HG02852 (cell line): Measurements from ENCODE around the gene UBXN1.
"Not testable (repeated sequence)": the region's sequence is repeated elsewhere in the genome, so short reads cannot be mapped to it uniquely, and the experiment has no call there.

ENCODE experiments used
- ATAC-seq: cut with Tn5 transposase; IDR thresholded peaks from one replicate; pipeline ENCODE4 v1.9.1; 2021; ENCODE audit warnings: mild to moderate bottlenecking, moderate library complexity; ENCODE audit not compliant: unreplicated experiment

UBXN1 gene

DNA sequence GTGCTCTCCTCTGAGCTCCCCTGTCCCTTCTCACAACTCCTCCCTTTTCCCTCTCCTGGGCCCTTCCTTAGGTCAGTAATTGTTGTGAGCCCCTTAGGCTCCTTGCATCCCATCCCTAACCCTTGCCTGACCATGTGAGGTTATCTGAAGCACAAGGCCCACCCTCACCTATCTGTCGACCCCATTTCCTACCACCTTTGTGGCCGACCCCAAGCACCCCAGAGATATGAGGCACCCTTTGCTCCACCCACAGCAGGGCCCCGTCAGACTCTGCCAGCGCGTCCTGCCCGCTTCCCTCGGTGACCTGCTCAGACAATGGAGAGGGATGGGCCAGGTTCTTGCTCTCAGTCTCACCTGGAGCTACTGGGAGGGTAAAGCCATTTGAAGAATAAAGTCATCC is 29.9 kb upstream of the UBXN1 start:
- ATAC-seq: no peak

GRCh38 chr11:62708392-62708791 is 29.5 kb upstream of the UBXN1 start:
- no peak for ATAC-seq

- ATAC-seq: no peak
Measured at GRCh38 chr11:62707277-62707861, 28.5 kb upstream of the UBXN1 start, which contains the start of the genes BSCL2 and GNG3. BSCL2 (minus strand) TSS chr11:62707424; CDS start chr11:62707195, 229 bp downstream. GNG3 (plus strand) TSS chr11:62707676; CDS start chr11:62708296, 620 bp downstream.

DNA sequence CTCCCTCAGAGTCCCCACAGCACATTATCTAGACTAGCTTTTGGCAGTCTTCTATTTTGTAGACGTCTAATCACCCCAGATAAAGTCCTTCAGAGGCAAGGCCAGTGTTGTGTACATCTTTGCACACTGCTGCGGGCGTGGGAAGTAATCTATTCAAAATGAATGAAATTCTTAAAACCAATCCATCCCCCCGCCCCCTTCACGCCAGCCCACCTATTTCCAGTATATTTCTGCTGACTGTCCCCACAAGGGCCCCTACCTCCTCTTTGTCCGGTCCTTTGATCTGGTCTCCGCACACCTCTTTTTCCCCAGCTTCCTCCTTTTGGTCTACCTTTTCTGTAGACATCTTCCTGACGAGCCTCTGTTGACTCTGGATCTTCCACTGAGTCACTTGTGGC is 28.0 kb upstream of the UBXN1 start:
- ATAC-seq: no peak

DNA sequence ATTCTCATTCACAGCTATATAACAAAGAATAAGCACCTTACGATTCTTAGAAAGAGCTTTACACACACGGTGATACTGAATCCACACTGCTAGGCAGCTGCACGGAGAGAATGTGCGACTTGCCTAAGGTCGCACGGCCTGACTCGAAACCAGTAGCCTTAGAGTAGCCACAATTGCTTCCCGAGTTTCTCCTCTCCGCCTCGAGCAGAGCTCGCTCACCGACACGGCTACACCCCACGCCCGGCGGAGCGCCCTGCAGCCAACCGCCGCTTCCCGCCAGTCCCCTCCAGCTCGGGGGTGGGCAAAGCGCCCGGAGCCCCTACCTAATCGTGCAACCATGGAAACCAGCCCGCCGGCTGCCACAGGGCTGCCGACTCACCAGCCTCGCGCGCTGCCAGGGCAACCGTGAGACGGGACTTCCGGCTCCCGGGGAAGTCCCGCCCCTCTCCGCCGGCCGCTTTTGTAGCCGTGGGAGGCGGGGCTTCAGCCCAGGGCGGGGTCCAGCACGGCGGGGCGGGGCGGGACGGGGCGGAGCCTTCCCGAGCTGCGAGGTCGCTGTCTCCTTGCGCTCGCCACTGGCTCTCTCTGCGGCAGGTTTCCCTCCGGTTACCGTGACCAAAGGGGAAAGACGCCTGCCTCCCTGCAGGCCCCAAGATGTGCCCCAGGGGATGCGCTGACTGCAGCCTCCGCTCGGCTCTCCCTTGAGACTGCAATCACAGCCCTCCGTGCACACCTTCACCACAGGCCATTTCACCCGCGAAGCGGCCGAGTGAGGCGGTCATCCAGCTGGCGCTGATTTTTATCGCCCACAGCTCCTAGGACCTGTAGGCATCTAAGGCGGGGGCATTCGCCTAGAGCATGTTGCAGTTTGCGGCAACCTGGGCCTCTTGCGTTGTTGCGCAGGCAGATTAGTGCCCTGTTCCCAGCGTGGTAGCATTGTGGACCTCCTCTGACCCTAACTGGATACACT is 27.3 kb upstream of the UBXN1 start:
- peak; percentile 47 for ATAC-seq

- no peak for ATAC-seq
Measured at GRCh38 chr11:62705413-62705812, 26.5 kb upstream of the UBXN1 start.

DNA sequence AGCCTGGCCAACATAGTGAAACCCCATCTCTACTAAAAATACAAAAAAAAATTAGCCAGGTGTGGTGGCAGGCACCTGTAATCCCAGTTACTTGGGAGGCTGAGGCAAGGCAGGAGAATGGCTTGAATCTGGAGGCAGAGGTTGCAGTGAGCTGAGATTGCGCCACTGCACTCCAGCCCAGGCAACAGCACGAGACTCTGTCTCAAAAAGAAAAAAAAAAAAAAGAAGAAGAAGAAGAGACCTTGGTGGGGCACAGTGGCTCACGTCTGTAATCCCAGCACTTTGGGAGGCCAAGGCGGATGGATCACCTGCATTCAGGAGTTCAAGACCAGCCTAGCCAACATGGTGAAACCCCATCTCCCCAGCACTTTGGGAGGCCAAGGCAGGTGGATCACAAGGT is 25.0 kb upstream of the UBXN1 start:
- ATAC-seq: not testable (repeated sequence)

GRCh38 chr11:62702246-62702645 is 23.4 kb upstream of the UBXN1 start:
- no peak for ATAC-seq

- ATAC-seq: no peak
Measured at GRCh38 chr11:62694455-62695167, 15.7 kb upstream of the UBXN1 start.

DNA sequence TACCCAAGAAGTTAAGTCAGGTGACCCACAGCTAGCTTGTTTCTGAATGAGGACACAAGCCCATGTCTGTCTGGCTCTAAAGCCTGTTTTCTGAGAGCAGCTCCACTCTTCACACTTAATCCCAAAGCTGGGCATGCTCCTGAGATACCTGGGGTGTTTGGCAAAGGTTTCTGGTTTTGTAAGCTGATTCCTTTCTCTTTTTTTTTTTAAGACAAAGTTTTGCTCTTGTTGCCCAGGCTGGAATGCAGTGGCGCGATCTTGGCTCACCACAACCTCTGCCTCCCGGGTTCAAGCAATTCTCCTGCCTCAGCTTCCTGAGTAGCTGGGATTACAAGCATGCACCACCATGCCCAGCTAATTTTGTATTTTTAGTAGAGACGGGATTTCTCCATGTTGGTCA is 14.8 kb upstream of the UBXN1 start:
- ATAC-seq: not testable (repeated sequence)

- no peak for ATAC-seq
Measured at GRCh38 chr11:62689421-62690183, 10.7 kb upstream of the UBXN1 start, which contains the start of gene LRRN4CL. LRRN4CL (minus strand) TSS chr11:62689530; CDS start chr11:62688508, 1,022 bp downstream.

- no peak for ATAC-seq
Measured at GRCh38 chr11:62688491-62688890, 9.6 kb upstream of the UBXN1 start.

DNA sequence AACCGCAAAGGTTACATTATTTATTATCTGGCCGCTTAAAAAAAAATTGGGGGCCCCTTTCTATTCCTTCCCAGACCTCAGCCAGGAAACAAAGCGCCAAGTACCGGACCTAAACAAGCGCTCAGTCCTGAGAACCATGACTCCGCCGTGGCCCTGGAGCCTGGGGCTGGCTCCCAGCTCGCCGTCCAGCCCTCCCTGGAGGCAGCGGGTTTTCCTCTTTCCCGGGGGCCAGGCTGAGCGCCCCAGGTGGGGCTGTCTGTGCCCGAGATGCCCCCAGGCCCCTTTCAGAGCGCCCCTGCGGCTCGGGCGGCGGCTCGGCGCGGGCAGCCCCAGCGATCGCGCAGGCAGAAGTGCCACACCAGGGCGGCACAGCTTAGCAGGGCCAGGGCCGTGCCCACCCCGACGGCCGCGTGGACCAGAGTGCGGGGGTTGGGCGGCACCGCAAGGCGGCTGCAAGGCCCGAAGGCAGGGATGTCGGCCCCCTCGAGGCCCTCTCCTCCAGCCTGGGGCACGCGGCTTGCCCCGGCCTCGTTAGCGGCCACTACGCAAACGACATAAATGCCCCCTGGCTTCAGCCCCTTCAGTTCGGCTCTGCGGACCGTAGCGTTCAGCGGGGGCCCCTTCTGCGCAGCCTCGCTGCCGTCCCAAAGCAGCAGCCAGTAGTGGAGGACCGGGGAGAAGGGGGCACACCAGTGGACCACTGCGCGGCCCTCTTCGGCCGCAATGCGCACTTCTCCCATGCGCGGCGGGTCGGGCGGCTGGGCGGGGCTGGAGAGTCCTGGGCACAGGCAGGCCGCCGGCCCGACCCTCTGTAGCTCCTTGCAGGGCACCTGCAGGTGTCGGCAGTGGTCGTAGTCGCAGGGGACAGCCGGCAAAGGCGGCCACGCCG is 8.9 kb upstream of the UBXN1 start:
- no peak for ATAC-seq

DNA sequence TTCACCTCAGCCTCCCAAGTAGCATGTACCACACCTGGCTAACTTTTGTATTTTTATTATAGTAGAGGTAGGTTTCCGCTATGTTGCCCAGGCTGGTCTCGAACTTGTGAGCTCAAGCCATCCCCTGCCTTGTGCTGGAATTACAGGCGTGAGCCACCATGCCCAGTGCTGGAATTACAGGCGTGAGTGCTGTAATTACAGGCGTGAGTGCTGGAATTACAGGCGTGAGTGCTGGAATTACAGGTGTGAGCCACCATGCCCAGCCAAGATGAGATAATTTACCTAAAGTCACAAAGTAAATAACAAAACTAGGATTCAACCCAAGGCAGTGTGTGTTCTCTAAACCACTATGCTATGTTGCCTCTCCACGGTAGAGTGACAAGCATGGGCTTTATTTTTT is 3.6 kb upstream of the UBXN1 start:
- ATAC-seq: no peak

GRCh38 chr11:62680825-62681240 is 2.0 kb upstream of the UBXN1 start:
- ATAC-seq: no peak

DNA sequence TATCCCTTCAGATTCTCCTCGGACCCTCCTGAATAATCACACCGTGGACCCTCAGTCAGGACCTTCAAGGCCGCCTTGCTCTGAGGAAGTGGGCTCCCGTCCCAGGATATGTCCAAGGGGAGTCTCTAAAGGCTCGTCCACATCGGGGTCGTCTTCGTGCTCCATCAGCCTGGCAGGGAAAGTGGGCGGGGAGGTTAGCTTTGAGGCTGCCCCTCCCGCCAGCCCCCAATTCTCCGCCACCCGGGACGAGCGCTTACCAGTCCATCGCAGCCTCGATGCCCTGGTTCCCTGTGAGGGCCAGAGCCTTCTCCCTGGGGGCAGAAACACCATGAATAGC is 472 bp downstream of the UBXN1 start:
- no peak for ATAC-seq

DNA sequence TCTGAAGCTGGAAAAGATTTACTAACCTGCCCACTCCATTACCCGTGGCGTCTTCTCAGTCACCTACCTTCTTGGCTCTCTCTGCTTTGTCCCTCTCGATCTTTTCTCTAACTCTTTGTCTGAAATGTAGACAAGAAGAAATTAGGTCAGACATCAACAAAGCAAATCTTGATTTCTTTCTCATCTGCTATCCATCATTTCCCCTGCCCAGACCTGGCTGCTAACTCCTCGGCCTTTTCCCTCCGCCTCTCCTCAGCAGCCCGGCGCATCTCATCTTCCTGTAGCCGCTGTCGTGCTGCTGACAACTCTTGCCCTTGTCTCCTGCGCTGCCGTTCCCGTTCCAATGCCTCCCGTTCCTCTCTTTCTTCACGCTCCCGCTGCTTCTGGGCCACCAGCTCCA is 1.2 kb downstream of the UBXN1 start:
- no peak for ATAC-seq

GRCh38 chr11:62677156-62677555 is 1.7 kb downstream of the UBXN1 start:
- no peak for ATAC-seq

DNA sequence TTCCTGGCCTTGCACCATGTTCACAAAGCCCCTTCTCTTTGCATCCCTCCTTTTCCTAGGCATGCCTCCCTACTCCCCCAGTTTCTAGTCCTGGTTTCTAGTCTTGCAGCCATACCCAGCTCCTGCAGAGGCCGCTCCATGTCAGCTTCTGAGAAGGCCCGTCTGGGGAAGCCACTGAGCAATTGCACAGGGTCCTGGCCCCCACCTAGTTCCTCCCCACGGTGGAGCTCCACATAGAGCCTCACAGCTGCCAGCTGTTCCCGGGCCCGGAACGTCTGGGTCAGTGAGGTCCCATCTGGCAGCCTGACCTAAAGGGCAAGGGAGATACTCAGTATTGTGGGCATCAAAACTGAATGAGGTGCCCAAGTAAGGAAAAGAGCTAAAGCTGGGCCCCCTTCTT is 2.2 kb downstream of the UBXN1 start:
- no peak for ATAC-seq

DNA sequence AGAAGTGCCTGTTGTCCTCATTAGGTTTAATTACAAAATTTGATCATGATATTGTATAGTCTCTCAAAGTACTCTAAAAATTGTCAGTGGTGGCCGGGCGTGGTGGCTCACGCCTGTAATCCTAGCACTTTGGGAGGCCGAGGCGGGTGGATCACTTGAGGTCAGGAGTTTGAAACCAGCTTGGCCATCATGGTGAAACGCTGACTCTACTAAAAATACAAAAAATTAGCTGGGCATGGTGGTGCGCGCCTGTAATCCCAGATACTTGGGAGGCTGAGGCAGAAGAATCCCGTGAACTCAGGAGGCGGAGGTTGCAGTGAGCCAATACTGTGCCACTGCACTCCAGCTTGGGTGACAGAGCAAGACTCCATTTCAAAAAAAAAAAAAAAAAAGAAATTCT is 3.5 kb downstream of the UBXN1 start:
- ATAC-seq: not testable (repeated sequence)
